Measurements from ENCODE around the gene CAPN5. TPM values are rescaled to one million over a fixed set of nuclear protein-coding genes. Genes with fewer than 3 reads are reported as not detected.

Gene CAPN5
- total RNA-seq, 1 experiment from 2014 or later: 0.68 TPM

DNA sequence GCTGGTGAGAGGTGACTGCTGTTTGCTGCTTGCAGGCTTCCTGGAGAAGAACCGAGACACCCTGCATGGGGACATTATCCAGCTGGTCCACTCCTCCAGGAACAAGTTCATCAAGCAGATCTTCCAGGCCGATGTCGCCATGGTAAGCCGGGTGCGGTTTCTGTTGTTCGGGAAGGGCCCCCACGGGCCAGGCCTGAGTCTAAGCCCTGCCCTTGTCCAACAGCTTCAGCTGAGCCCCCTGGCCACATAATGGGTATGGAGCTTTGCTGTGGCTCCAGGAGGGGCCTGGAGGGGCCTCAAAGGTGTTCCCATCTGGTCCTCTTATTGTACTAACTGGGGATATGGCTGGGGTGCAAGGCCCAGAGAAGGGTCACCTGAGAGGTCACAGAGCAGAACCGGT, 99.2 kb downstream of the CAPN5 start:
- no peak for DNase-seq (ENCODE audit: low read depth)
- in situ Hi-C loops (cut with HindIII; ENCODE audit: low pct_unique_long_range_greater_than_20kb, low sequenced_read_pairs): no loop called here

DNA sequence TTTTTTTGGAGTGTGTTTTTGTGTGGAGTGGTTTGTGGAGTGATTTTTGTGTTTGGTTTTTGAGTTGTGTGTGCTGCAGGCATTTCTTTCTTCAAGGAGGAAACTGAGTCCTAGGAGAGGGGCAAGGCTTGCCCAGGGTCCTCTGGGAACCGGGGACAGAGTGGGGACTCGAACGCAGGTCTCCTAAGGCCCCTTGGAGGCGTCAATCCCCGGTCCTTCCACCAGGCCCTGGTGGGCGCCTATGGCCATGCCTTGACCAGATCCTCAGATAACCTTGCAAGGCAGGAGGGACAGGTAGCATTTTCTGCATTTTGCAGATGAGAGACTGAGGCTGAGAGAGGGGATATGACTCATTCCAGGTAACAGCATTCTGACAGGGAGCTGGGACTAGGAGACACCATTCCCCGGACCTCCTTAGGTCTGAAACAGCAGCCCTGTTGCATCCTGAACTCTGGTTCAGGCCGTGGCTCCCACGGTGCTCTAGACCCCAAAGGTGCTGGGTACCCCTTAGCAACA, 100.4 kb downstream of the CAPN5 start:
- DNase-seq (ENCODE audit: low read depth): no peak
- in situ Hi-C loops (cut with HindIII; ENCODE audit: low pct_unique_long_range_greater_than_20kb, low sequenced_read_pairs): no loop called here

DNA sequence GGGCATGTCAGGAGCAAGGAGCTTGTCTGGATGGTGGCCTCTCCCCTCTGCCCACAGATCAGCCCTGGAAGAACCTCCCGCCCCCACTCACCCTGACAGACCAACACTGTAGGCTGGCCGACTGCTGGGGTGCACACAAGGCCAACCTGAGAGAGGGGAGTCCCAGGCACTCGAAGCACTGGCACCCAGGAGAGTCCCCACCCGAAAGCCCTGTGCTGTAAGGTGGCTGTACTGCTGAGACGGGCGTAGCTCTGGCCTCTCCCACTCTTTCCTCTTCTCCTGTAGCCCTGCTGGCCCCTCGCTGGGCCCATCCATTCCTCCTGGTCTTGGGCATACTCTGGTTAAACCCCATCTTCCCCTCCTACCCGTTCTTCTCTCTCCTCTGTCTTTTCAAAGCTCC, 101.0 kb downstream of the CAPN5 start:
- in situ Hi-C loops (cut with HindIII; ENCODE audit: low pct_unique_long_range_greater_than_20kb, low sequenced_read_pairs): no loop called here
- no peak for DNase-seq (ENCODE audit: low read depth)

DNA sequence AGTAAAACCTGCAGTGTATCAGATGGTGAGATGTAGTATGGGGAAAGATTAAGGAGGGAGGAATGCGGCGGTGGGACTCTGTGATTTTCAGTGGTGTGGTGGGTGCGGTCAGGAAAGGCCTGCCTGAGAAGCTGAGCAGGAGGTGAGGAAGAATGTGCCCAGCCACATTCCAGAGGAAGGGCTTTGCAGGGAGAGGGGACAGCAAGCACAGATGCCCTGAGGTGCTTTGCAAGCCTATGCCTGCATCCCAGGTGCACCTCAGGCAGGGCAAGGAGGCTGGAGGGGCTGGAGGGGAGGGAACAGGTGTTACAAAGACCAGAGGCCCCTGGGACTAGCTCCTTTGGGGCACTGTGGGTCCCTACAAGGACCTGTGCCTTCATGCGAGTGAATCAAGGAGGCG, 103.3 kb downstream of the CAPN5 start:
- DNase-seq (ENCODE audit: low read depth): no peak
- in situ Hi-C loops (cut with HindIII; ENCODE audit: low pct_unique_long_range_greater_than_20kb, low sequenced_read_pairs): no loop called here

DNA sequence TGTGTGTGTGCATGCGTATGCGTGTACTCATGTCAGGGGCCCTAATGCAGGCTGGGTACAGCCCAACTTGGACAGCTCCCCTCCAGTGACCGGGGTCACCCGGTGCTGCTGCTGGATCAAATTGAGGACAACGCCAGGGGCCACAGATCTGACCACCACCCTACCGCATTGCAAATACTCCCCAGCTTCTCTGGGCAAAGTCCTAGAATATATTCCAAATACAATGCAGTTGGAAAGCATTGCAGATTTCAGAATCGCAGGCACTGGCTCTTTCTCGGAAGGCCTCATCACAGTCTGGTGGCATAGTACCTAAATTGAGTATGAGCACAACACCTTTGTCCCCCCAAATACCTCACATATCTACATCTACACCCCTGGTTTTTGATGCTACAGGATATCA, 104.5 kb downstream of the CAPN5 start:
- in situ Hi-C loops (cut with HindIII; ENCODE audit: low pct_unique_long_range_greater_than_20kb, low sequenced_read_pairs): no loop called here

DNA sequence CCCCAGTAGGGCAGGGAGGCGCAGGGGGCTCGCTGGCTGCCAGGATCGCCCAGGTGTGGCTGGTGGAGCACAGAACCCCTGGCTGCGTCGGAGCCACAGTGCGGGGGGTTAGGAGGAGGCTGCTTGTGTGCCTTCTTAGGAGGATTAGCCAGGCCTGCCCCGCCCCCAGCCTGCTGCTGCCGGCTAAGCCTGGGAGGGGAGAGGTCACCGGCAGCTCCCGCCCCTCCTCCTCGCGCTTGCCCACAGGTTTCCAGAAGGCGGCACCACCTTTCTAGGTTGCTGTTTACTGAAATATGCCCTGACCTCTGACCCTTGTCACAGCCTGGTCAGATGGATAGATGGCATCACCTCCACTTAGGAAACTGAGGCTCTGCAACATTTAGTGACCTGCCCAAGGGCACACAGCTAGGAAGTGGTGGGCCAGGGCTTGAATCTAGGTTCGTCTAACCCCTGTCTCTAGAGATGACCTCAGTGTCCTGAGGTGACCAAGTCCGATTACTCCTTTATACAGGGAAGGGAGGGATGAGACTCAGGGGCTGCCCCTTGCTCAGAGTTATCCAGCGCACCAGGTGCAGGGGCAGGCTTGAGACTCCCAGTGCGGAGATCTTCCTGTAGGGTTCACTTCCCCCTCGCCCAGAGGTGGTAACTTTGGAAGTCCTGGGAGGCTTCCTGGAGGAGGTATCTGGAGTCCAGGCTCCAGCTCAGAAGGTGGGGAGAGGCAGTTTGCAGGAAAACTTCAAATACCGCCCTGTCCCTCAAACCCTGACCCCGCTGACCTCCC, 105.3 kb downstream of the CAPN5 start:
- no peak for DNase-seq (ENCODE audit: low read depth)
- in situ Hi-C loops (cut with HindIII; ENCODE audit: low pct_unique_long_range_greater_than_20kb, low sequenced_read_pairs): no loop called here

More for the DNA sequence above, 104.5 kb downstream of the CAPN5 start:
- DNase-seq (ENCODE audit: low read depth): no peak

DNA sequence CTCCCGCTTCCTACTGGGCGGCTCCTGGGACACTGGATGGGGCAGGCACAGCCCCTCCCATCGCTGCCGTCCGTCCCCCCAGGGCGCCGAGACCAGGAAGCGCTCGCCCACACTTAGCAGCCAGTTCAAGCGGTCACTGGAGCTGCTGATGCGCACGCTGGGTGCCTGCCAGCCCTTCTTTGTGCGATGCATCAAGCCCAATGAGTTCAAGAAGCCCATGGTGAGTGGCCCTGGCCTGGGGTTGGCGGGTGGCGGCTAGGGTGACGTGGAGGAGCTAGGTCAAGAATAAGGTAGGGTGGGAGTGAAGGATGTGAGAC, 105.9 kb downstream of the CAPN5 start:
- no peak for DNase-seq (ENCODE audit: low read depth)

DNA sequence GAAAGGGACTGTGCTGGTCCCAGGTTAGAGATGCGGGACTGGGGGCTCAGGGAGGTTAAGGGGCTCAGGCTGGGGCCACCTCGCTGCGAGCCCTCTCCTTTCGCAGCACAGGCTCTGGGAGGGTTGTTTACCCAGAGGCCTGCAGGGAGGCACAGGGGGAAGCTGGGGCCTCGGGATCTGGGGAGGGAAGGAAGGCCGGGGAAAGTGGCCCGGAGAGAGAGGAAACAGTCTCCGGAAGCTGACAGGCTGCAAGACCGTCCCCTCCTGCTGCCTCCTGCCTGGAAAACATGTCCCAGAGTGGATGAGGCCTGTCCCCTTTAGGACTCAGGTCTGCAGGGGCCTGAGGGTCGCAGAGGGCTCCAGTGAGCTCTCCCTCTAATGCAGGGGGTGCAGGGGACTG, 106.7 kb downstream of the CAPN5 start:
- in situ Hi-C loops (cut with HindIII; ENCODE audit: low pct_unique_long_range_greater_than_20kb, low sequenced_read_pairs): no loop called here
- DNase-seq (ENCODE audit: low read depth): no peak

More for the DNA sequence above, 105.9 kb downstream of the CAPN5 start:
- in situ Hi-C loops (cut with HindIII; ENCODE audit: low pct_unique_long_range_greater_than_20kb, low sequenced_read_pairs): no loop called here

DNA sequence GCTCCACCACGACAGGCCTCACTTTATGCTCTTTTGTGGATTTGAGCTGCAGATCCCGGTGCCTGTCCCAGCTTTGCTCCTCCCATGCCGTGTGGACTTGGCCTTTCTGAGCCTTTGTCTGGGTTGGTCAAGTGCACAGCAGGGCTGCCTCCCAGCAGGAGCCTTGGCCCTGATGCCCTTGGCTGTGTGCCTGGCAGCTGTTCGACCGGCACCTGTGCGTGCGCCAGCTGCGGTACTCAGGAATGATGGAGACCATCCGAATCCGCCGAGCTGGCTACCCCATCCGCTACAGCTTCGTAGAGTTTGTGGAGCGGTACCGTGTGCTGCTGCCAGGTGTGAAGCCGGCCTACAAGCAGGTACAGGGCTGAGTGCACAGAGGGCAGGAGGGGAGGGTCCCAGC, 107.8 kb downstream of the CAPN5 start:
- DNase-seq (ENCODE audit: low read depth): no peak
- in situ Hi-C loops (cut with HindIII; ENCODE audit: low pct_unique_long_range_greater_than_20kb, low sequenced_read_pairs): no loop called here

DNA sequence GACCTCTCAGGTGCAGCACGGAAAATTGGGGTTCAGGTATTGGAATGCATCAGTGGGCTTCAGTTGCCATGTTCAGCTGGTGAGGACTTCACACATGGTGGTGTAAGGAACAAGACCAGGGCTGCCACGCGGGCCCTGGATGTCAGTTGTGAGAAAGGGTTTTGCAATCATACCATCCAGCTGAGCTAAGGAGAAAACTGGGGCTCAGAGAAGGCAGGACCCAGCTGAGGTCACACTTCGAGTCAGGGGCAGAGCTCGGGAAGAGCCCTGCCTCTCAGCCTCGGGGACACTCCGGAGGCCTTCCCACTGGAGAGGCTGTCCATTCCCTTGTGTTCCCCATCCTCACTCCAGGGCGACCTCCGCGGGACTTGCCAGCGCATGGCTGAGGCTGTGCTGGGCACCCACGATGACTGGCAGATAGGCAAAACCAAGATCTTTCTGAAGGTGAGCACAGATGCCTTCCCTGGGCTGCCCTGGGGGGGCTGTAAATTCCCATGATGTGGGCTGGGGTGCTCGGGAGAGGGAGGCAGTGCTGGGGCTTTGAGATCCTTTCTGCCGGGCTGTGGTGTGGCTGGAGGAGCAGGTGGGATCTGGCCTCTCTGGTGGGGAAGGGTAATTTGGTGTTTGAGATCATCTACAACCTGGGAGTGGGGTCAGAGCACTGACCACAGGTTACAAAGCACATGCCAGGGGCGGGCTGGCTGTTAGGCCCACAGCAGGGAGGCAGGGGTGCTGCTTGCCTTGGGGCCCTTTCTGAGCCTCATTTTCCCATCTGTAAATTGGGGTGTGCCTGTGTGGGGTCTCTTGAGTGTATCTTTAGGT, 108.5 kb downstream of the CAPN5 start:
- in situ Hi-C loops (cut with HindIII; ENCODE audit: low pct_unique_long_range_greater_than_20kb, low sequenced_read_pairs): no loop called here
- DNase-seq (ENCODE audit: low read depth): no peak

Other genes with a start within 250 kb of the CAPN5 start
- gene ACER3, start 206.1 kb upstream of the CAPN5 start, total RNA-seq (2014; rRNA removed; shearing (Covaris generic); ENCODE audit: low replicate concordance): 1.2 and 5.7 TPM in 2 replicates
- not detected in 2 replicates for gene B3GNT6, start 32.6 kb upstream of the CAPN5 start, total RNA-seq (2014; rRNA removed; shearing (Covaris generic); ENCODE audit: low replicate concordance)
- not detected in 2 replicates for gene OMP, start 35.9 kb downstream of the CAPN5 start, total RNA-seq (2014; rRNA removed; shearing (Covaris generic); ENCODE audit: low replicate concordance)
- gene MYO7A, start 61.3 kb downstream of the CAPN5 start, total RNA-seq (2014; rRNA removed; shearing (Covaris generic); ENCODE audit: low replicate concordance): not detected in 2 replicates
- gene GDPD4, start 234.7 kb downstream of the CAPN5 start, total RNA-seq (2014; rRNA removed; shearing (Covaris generic); ENCODE audit: low replicate concordance): not detected in 2 replicates

All from Caki2 (cell line).